ENCODE results near the gene GPR83. TPM values are rescaled to one million over a fixed set of nuclear protein-coding genes. Genes with fewer than 3 reads are reported as not detected.
"Not testable (repeated sequence)": the region's sequence is repeated elsewhere in the genome, so short reads cannot be mapped to it uniquely, and the experiment has no call there.

GPR83 gene
- total RNA-seq, 2 experiments from 2014 or later: not detected

DNA sequence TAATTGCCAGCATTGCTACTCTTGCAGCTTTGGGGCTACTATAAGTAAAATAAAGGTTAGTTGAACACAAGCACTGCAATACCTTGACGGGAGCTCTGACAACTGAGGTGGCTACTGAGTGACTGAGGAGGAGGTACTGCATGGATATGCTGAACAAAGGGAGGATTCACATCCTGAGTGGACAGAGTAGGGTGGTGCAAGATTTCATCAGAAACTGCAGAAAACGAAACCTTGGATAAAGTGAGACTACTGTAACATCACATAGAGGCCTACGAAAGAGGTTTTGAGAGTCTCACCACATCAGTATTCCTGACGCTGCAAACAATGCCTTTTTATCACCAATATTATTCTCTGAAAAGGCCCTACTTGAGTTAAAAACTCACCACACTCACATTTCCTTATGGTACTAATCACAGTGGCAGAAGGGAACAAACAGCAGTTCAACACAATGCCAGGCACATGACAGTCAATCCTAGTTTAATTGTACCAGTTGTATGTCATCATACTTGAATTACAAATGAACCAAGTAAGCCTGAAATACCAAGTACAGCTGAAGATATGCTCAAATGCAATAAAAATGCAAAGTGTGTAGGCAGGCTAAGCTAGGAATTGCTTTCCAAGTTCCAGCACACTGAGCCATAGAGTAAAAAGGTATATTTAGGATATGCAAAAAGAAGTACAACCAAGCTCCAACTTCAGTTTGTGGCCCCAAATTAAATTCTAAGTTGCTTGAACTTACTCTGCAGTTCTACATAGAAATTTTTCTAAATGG lies 4.0 kb upstream of the GPR83 start:
- Mint-ChIP-seq H3K27me3 (ENCODE audit: low read depth) (peaks cover 22% of the 10 kb centered on the region), H3K4me1 (ENCODE audit: low read depth) (peaks cover 8% of the 10 kb centered on the region), H3K36me3 (ENCODE audit: low read depth) (peaks cover 16% of the 10 kb centered on the region), H3K4me3 (no peak overlapping the region), H3K27ac (no peak overlapping the region), H3K9me3 (peaks cover 42% of the 10 kb centered on the region)
- no peak for DNase-seq
- CTCF ChIA-PET: interaction anchor here (0.6 kb wide), 1 partner anchor 107 kb away, joined by 3 read pairs; no protein-coding TSS in a partner anchor
- intact Hi-C loops (cut with micrococcal nuclease): no loop called here

DNA sequence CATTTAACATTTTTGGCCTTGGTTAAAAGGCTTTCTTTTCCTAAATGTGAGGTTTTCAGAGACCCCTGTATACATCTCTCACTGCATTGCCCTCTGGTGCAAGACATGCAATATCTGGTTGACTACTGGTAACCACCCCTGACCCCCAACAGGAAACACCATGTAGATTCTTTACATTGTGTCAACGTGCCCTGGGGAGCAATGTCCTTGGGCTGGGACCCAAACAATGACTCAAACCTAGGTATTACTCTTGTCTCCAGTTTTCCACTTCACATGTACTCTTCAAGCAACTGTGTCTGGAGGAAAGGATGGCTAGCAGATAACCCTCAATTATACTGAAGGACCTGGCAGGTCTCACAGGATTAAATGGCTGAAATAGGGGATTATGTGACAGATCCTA lies 1.1 kb upstream of the GPR83 start:
- peaks cover 47% of the 10 kb centered on the region for H3K27me3 Mint-ChIP-seq (ENCODE audit: low read depth)
- peaks cover 11% of the 10 kb centered on the region for H3K4me1 Mint-ChIP-seq (ENCODE audit: low read depth)
- peaks cover 20% of the 10 kb centered on the region for H3K9me3 Mint-ChIP-seq
- no peak overlapping the region for H3K4me3 Mint-ChIP-seq
- peaks cover 3% of the 10 kb centered on the region for H3K36me3 Mint-ChIP-seq (ENCODE audit: low read depth)
- CTCF ChIA-PET: no interaction called here
- intact Hi-C loops (cut with micrococcal nuclease): no loop called here
- H3K27ac Mint-ChIP-seq: no peak overlapping the region
- DNase-seq: no peak

DNA sequence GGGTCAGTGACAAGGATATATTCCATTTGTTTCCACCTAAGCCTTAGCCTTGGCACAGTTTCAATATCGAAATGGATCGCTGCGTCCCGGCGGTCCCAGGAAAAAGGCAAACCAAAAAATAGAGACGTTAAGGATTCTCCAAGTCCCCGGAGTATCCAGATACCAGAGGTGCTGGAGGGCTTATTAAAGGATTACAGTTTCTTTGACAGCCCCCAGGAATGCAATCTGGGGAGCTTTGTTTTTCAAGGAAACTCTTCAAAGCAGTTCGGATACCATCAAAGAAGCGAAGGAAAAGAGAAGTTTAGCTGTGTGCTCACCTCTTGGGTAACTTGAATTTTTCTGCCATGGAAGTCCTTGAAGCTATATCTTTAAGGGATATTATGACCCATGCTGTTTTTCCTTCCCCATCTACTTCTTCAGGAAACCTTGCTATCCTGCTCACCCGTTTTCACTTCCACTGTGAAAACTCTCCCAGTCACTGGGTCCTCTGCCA lies 600 bp upstream of the GPR83 start:
- Mint-ChIP-seq H3K36me3 (ENCODE audit: low read depth) (peaks cover 1% of the 10 kb centered on the region), H3K27me3 (ENCODE audit: low read depth) (peaks cover 49% of the 10 kb centered on the region)
- intact Hi-C loops (cut with micrococcal nuclease): no loop called here

DNA sequence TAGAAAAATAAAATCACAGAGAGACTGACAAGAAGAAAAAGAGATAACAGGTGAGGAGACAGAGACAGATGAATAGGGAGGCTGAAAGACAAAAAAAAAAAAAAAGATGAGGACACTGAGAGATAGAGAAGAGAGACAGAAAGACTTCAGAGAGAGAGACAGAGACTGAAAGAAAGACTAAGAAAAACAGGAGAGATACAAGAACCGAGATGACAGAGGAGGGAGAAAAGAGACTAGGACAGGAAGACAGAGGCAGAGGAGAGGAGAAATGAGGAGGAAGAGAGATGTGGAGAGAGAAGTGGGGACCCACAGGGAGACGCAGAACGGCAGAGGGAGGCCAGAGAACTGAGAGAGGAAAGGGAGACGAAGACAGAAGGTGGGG lies 771 bp downstream of the GPR83 start:
- DNase-seq: no peak
- intact Hi-C loops (cut with micrococcal nuclease): no loop called here
- peaks cover 49% of the 10 kb centered on the region for H3K27me3 Mint-ChIP-seq (ENCODE audit: low read depth)
- no peak overlapping the region for H3K27ac Mint-ChIP-seq
- H3K9me3 Mint-ChIP-seq: peaks cover 5% of the 10 kb centered on the region
- H3K4me3 Mint-ChIP-seq: no peak overlapping the region
- CTCF ChIA-PET: no interaction called here
- peaks cover 1% of the 10 kb centered on the region for H3K36me3 Mint-ChIP-seq (ENCODE audit: low read depth)
- peaks cover 11% of the 10 kb centered on the region for H3K4me1 Mint-ChIP-seq (ENCODE audit: low read depth)

More for the DNA sequence above, 600 bp upstream of the GPR83 start:
- no peak for DNase-seq
- H3K9me3 Mint-ChIP-seq: peaks cover 15% of the 10 kb centered on the region
- peaks cover 11% of the 10 kb centered on the region for H3K4me1 Mint-ChIP-seq (ENCODE audit: low read depth)
- CTCF ChIA-PET: no interaction called here
- no peak overlapping the region for H3K27ac Mint-ChIP-seq
- H3K4me3 Mint-ChIP-seq: no peak overlapping the region

DNA sequence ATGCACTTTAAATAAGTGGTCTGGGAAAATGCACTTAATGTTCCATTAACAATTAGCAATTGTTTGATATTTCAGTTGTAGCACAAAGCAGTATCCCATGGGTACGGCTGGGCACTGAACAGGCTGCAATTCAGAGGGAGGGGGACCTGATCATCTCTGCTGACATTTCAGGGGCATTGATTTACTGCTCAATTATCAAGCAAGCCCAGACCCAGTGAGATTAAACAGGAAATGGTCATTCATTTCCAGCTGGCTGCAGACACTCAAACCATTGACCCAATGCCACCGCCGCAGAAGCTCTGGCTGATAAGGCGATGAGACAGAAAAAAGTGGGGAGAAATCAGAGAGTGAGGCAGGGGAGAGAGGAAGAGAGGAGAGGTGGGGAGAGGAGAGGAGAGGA lies 1.2 kb downstream of the GPR83 start:
- Mint-ChIP-seq H3K4me3 (no peak overlapping the region), H3K9me3 (peaks cover 5% of the 10 kb centered on the region), H3K27ac (no peak overlapping the region), H3K4me1 (ENCODE audit: low read depth) (peaks cover 11% of the 10 kb centered on the region), H3K27me3 (ENCODE audit: low read depth) (peaks cover 49% of the 10 kb centered on the region), H3K36me3 (ENCODE audit: low read depth) (peaks cover 1% of the 10 kb centered on the region)
- intact Hi-C loops (cut with micrococcal nuclease): no loop called here
- no peak for DNase-seq
- CTCF ChIA-PET: no interaction called here

DNA sequence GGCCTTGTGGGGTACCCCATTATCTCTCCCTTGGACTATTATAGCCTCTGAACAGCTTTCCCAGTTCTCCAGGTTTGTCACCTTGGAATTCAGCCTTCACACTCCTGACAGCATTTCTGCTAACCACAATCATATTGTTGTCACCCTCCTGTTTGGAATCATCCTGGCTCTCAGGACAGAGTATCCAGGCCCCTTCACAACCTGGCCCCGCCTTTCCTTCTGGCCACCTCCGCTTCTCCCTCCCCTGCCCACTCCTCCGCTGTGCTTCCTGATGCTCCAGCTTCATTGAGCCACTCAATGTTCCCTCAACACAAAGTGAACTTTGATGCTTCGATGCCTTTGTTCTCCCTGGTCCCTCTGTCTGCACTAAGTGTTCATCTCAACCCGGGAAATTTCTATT lies 3.1 kb downstream of the GPR83 start:
- Mint-ChIP-seq H3K36me3 (ENCODE audit: low read depth) (peaks cover under 1% of the 10 kb centered on the region), H3K27me3 (ENCODE audit: low read depth) (peaks cover 47% of the 10 kb centered on the region), H3K27ac (no peak overlapping the region), H3K4me1 (ENCODE audit: low read depth) (peaks cover 11% of the 10 kb centered on the region), H3K9me3 (peaks cover under 1% of the 10 kb centered on the region), H3K4me3 (no peak overlapping the region)
- CTCF ChIA-PET: no interaction called here
- no peak for DNase-seq
- intact Hi-C loops (cut with micrococcal nuclease): no loop called here

DNA sequence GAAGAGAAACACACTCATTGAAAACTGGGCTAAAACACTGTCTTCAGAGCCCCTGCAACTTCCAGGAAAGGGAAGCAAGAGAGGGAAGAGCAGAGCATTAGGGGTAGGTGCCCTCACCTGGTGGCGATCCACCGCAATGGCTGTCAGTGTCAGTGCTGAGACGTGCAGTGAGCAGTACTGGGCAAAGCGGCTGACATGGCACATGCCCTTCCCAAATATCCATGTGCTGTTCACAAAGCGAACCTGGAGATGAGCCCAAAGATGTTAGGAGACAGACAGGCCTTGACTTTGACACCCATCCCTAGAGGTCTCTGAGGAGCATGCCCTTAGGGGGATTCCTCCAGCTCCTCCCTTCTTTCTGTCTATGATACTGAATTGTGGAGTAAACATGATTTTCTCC lies 4.9 kb downstream of the GPR83 start:
- H3K27ac Mint-ChIP-seq: no peak overlapping the region
- H3K36me3 Mint-ChIP-seq (ENCODE audit: low read depth): no peaks in the 10 kb centered on the region
- no peaks in the 10 kb centered on the region for H3K9me3 Mint-ChIP-seq
- DNase-seq: no peak
- no peak overlapping the region for H3K4me3 Mint-ChIP-seq
- intact Hi-C loops (cut with micrococcal nuclease): no loop called here
- CTCF ChIA-PET: no interaction called here
- peaks cover 37% of the 10 kb centered on the region for H3K27me3 Mint-ChIP-seq (ENCODE audit: low read depth)
- peaks cover 11% of the 10 kb centered on the region for H3K4me1 Mint-ChIP-seq (ENCODE audit: low read depth)

DNA sequence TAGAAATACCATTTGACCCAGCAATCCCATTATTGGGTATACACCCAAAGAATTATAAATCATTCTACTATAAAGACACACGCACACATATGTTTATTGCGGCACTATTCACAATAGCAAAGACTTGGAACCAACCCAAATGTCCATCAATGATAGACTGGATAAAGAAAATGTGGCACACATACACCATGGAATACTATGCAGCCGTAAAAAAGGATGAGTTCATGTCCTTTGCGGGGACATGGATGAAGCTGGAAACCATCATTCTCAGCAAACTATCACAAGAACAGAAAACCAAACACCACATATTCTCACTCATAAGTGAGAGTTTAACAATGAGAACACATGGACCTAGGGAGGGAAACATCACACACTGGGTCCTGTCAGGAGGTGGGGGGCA lies 9.3 kb downstream of the GPR83 start:
- DNase-seq; H3K27me3 Mint-ChIP-seq (ENCODE audit: low read depth); CTCF ChIA-PET; intact Hi-C loops (cut with micrococcal nuclease); H3K36me3 Mint-ChIP-seq (ENCODE audit: low read depth); H3K4me1 Mint-ChIP-seq (ENCODE audit: low read depth); H3K4me3 Mint-ChIP-seq; H3K9me3 Mint-ChIP-seq; H3K27ac Mint-ChIP-seq: not testable (repeated sequence)

DNA sequence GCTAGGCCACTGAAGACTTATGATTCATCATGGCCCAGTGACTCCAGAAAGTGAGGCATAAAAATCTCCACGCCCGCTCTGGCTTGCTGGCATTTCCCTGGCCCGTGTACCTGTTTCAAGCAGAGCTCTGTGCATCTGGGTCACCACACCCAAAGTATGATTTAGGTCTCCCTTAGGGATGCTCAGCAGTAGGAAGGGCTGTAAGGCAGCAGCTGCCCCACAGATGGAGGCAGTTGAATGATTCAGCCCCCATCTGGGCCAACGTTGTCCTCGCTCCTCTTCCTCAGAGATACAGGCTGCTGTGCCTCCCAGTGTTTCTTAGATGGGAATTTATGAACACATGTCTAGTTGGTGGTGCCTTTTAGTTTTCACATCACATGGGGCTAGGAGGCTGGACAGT lies 21.6 kb downstream of the GPR83 start:
- no peaks in the 10 kb centered on the region for H3K36me3 Mint-ChIP-seq (ENCODE audit: low read depth)
- CTCF ChIA-PET: no interaction called here

DNA sequence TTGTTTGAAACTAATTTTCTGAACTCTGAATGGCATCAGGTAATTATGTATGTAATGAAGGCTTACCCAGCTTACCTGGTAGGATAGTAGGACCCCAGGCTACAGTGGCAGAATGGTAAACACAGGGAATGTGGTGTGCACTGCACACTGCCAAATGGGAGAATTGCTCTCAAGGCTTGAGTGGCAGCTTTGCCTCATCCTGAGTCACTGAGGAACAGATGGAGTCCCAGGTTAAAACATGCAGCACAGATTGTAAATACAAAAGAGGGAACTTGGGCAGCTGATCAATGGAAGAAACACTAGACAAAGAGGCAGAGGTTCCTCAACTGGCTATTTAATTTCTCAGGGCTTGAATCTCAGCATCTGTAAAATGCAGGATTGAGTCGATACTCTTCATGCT lies 24.4 kb downstream of the GPR83 start:
- no peak for DNase-seq
- H3K27me3 Mint-ChIP-seq (ENCODE audit: low read depth): peaks cover 3% of the 10 kb centered on the region
- H3K9me3 Mint-ChIP-seq: peaks cover 4% of the 10 kb centered on the region
- no peak overlapping the region for H3K27ac Mint-ChIP-seq
- no peaks in the 10 kb centered on the region for H3K4me1 Mint-ChIP-seq (ENCODE audit: low read depth)
- CTCF ChIA-PET: no interaction called here
- H3K4me3 Mint-ChIP-seq: no peak overlapping the region
- no peaks in the 10 kb centered on the region for H3K36me3 Mint-ChIP-seq (ENCODE audit: low read depth)
- intact Hi-C loops (cut with micrococcal nuclease): no loop called here

More for the DNA sequence above, 21.6 kb downstream of the GPR83 start:
- no peaks in the 10 kb centered on the region for H3K4me1 Mint-ChIP-seq (ENCODE audit: low read depth)
- H3K27ac Mint-ChIP-seq: no peak overlapping the region
- peaks cover 6% of the 10 kb centered on the region for H3K27me3 Mint-ChIP-seq (ENCODE audit: low read depth)
- peaks cover 1% of the 10 kb centered on the region for H3K9me3 Mint-ChIP-seq
- intact Hi-C loops (cut with micrococcal nuclease): no loop called here
- no peak for DNase-seq
- H3K4me3 Mint-ChIP-seq: no peak overlapping the region

DNA sequence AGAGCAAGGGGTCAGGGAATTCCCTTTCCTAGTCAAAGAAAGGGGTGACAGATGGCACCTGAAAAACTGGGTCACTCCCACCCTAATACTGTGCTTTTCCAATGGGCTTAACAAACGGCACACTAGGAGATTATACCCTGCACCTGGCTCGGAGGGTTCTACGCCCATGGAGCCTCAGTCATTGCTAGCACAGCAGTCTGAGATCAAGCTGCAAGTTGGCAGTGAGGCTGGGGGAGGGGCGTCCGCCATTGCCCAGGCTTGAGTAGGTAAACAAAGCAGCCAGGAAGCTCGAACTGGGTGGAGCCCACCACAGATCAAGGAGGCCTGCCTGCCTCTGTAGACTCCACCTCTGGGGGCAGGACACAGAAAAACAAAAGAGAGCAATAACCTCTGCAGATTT lies 30.6 kb downstream of the GPR83 start:
- intact Hi-C loops (cut with micrococcal nuclease); CTCF ChIA-PET; H3K4me3 Mint-ChIP-seq; DNase-seq; H3K27ac Mint-ChIP-seq; H3K4me1 Mint-ChIP-seq (ENCODE audit: low read depth); H3K9me3 Mint-ChIP-seq; H3K36me3 Mint-ChIP-seq (ENCODE audit: low read depth); H3K27me3 Mint-ChIP-seq (ENCODE audit: low read depth): not testable (repeated sequence)

DNA sequence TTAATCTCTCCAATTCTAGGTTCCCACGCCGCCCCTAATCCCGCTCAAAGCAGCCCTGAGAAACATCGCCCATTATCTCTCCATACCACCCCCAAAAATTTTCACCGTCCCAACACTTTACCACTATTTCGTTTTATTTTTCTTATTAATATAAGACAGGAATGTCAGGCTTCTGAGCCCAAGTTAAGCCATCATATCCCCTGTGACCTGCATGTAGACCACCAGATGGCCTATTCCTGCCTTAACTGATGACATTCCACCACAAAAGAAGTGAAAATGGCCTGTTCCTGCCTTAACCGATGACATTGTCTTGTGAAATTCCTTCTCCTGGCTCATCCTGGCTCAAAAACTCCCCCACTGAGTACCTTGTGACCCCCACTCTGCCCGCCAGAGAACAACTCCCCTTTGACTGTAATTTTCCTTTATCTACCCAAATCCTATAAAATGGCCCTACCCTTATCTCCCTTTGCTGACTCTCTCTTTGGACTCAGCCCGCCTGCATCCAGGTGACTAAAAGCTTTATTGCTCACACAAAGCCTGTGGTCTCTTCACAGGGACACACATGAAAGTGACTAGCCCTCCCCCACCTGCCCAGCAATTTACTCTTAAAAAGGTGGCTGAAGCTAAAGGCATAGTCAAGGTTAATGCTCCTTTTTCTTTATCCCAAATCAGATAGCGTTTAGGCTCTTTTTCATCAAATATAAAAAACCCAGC lies 50.2 kb downstream of the GPR83 start:
- DNase-seq; H3K36me3 Mint-ChIP-seq (ENCODE audit: low read depth); H3K4me1 Mint-ChIP-seq (ENCODE audit: low read depth); CTCF ChIA-PET; H3K4me3 Mint-ChIP-seq; H3K9me3 Mint-ChIP-seq; H3K27ac Mint-ChIP-seq; intact Hi-C loops (cut with micrococcal nuclease): not testable (repeated sequence)
- peaks cover 13% of the 10 kb centered on the region for H3K27me3 Mint-ChIP-seq (ENCODE audit: low read depth)

DNA sequence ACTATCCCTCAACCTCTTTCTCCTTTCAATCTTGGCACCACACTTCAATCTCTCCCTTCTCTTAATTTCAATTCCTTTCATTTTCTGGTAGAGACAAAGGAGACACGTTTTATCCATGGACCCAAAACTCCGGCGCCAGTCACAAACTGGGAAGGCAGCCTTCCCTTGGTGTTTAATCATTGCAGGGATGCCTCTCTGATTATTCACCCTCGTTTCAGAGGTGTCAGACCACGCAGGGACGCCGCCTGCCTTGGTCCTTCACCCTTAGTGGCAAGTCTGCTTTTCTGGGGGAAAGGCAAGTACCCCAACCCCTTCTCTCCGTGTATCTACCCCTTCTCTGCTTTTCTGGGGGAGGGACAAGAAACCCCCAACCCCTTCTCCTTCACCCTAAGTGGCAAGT lies 54.9 kb downstream of the GPR83 start:
- H3K27me3 Mint-ChIP-seq (ENCODE audit: low read depth); intact Hi-C loops (cut with micrococcal nuclease); H3K4me1 Mint-ChIP-seq (ENCODE audit: low read depth): not testable (repeated sequence)

More for the DNA sequence above, 54.9 kb downstream of the GPR83 start:
- CTCF ChIA-PET; DNase-seq; H3K4me3 Mint-ChIP-seq; H3K9me3 Mint-ChIP-seq; H3K27ac Mint-ChIP-seq; H3K36me3 Mint-ChIP-seq (ENCODE audit: low read depth): not testable (repeated sequence)
